ENCODE measurements around the gene PRPS2.

The PRPS2 gene

GRCh38 chrX:12819222-12819621, 28.0 kb downstream of the PRPS2 start:
- DNase-seq = no peak

GRCh38 chrX:12820737-12821136, 29.5 kb downstream of the PRPS2 start:
- DNase-seq = no peak

GRCh38 chrX:12824944-12825343, 33.7 kb downstream of the PRPS2 start:
- peak; percentile 14 for DNase-seq

GRCh38 chrX:12825801-12826200, 34.6 kb downstream of the PRPS2 start:
- DNase-seq = no peak

GRCh38 chrX:12843061-12843667, 52.0 kb downstream of the PRPS2 start:
- DNase-seq = no peak

- DNase-seq = no peak
Measured at GRCh38 chrX:12843668-12844279, 52.6 kb downstream of the PRPS2 start.

- DNase-seq = no peak
Measured at GRCh38 chrX:12844319-12844718, 53.1 kb downstream of the PRPS2 start.

GRCh38 chrX:12865359-12865758, 74.1 kb downstream of the PRPS2 start:
- DNase-seq = no peak

- no peak for DNase-seq
Measured at GRCh38 chrX:12866451-12867377, 75.5 kb downstream of the PRPS2 start, which contains the start of gene TLR7. Gene TLR7, plus strand, starts transcription at chrX:12867072. Its CDS starts 507 bp downstream, at chrX:12867579.

- DNase-seq = no peak
Measured at GRCh38 chrX:12867685-12868084, 76.5 kb downstream of the PRPS2 start.

- DNase-seq = no peak
Measured at GRCh38 chrX:12868747-12869146, 77.5 kb downstream of the PRPS2 start.

- no peak for DNase-seq
Measured at GRCh38 chrX:12871257-12871656, 80.0 kb downstream of the PRPS2 start.

- no peak for DNase-seq
Measured at GRCh38 chrX:12872741-12873140, 81.5 kb downstream of the PRPS2 start.

Measured in right hindlimb (tissue), 1 donor.